Caco-2 (cell line): Measurements from ENCODE around the gene YIPF7. TPM values are rescaled to one million over a fixed set of nuclear protein-coding genes. Genes with fewer than 3 reads are reported as not detected.

Experiments used
- BruUV-seq: library from RNA; stranded (reverse); fragments of 400-500 nt; replicated peaks from 2 replicates; lab custom pipeline; 2021; lab: Mats Ljungman, UMichigan
- CTCF ChIA-PET: fragments of 300-600 bp; sonication (Branson Sonifier 250); formaldehyde crosslinking; loops from one replicate; lab custom pipeline; 2022; ENCODE audit warnings: antibody characterized with exemption; lab: Charles Lee
- POLR2A ChIA-PET: fragments of 300-600 bp; sonication (Branson Sonifier 250); formaldehyde crosslinking; loops from one replicate; lab custom pipeline; 2022; ENCODE audit warnings: antibody characterized with exemption; lab: Charles Lee
- DNase-seq, 2 experiments: peaks; one replicate each; pipeline versions ENCODE4 v3.0.0 to v3.0.0-alpha.2; 2020 to 2022
- H3K27me3 ChIP-seq: replicated peaks from 2 replicates; pipeline ENCODE4 v1.6.0; 2011; ENCODE audit warnings: low read length; ENCODE audit not compliant: control insufficient read depth, insufficient read depth
- H3K36me3 ChIP-seq: 2 replicates; pipeline ENCODE4 v1.5.1; 2011; ENCODE audit warnings: low read length; ENCODE audit not compliant: control insufficient read depth, insufficient read depth
- H3K4me1 ChIP-seq: fragments of 250-450 bp; sonication (Bioruptor Pico); 2 replicates; pipeline ENCODE4 v1.5.1; 2020; ENCODE audit warnings: mild to moderate bottlenecking
- H3K4me3 ChIP-seq: 2 replicates; pipeline ENCODE4 v1.5.1; 2011; ENCODE audit warnings: low read depth, mild to moderate bottlenecking, control low read depth, low read length
- H3K9me3 ChIP-seq: fragments of 250-450 bp; sonication (Bioruptor Pico); 2 replicates; pipeline ENCODE4 v1.5.1; 2020; ENCODE audit warnings: mild to moderate bottlenecking, moderate library complexity
- H3K27ac Mint-ChIP-seq: one replicate; pipeline ENCODE4 v1.8.0; 2022; ENCODE audit warnings: mixed read lengths; ENCODE audit not compliant: unreplicated experiment
- H3K27me3 Mint-ChIP-seq: one replicate; pipeline ENCODE4 v1.8.0; 2022; ENCODE audit warnings: mixed read lengths; ENCODE audit not compliant: insufficient read depth, unreplicated experiment
- H3K36me3 Mint-ChIP-seq: one replicate; pipeline ENCODE4 v1.8.0; 2022; ENCODE audit warnings: mild to moderate bottlenecking, mixed read lengths; ENCODE audit not compliant: insufficient read depth, unreplicated experiment
- H3K4me1 Mint-ChIP-seq: one replicate; pipeline ENCODE4 v1.8.0; 2022; ENCODE audit warnings: low read depth, mixed read lengths; ENCODE audit not compliant: unreplicated experiment
- H3K4me3 Mint-ChIP-seq: one replicate; pipeline ENCODE4 v1.8.0; 2022; ENCODE audit warnings: mild to moderate bottlenecking, moderate library complexity, mixed read lengths; ENCODE audit not compliant: unreplicated experiment
- H3K9me3 Mint-ChIP-seq: one replicate; pipeline ENCODE4 v1.8.0; 2022; ENCODE audit warnings: mixed read lengths; ENCODE audit not compliant: unreplicated experiment
- intact Hi-C: fragments of 100-400 bp; cut with micrococcal nuclease; formaldehyde crosslinking; loops from one replicate; pipeline ENCODE4 v1.10.0; 2022; ENCODE audit not compliant: unreplicated experiment
- total RNA-seq: library from RNA; stranded (reverse); gene quantifications from 2 replicates; pipeline ENCODE4 v1.2.3, GENCODE V29; 2022
- TF ChIP-seq, protein P1 (sequence below), 2 experiments: fragments of 200-600 bp in 1 of 2; IDR thresholded peaks; 1 replicate in 1 of 2; 2 replicates in 1 of 2; pipeline versions ENCODE4 v1.5.1 to v1.8.0; 2011 to 2022; ENCODE audit warnings: antibody characterized with exemption in 1 of 2, control low read depth in 1 of 2, inconsistent platforms in 1 of 2, low read depth in 1 of 2, low read length in 1 of 2, mild to moderate bottlenecking in 1 of 2, moderate library complexity in 1 of 2; ENCODE audit not compliant: insufficient read depth in 1 of 2, severe bottlenecking in 1 of 2, unreplicated experiment in 1 of 2

YIPF7 gene
- total RNA-seq, 1 experiment from 2014 or later, result not detected

GRCh38 chr4:44684648-44685047 is 33.2 kb upstream of the YIPF7 start:
- no peaks in the 10 kb centered on the region for H3K27me3 ChIP-seq
- Mint-ChIP-seq H3K9me3 (no peaks in the 10 kb centered on the region), H3K27ac (no peak overlapping the region), H3K27me3 (no peaks in the 10 kb centered on the region), H3K36me3 (peaks cover 33% of the 10 kb centered on the region), H3K4me1 (no peaks in the 10 kb centered on the region), H3K4me3 (no peak overlapping the region)
- CTCF ChIA-PET, result no interaction called here
- no peaks in the 10 kb centered on the region for H3K9me3 ChIP-seq
- no peaks in the 10 kb centered on the region for H3K4me1 ChIP-seq
- H3K36me3 ChIP-seq, result no peaks in the 10 kb centered on the region
- intact Hi-C loops, result no loop called here
- H3K4me3 ChIP-seq, result no peak overlapping the region
- POLR2A ChIA-PET, result no interaction called here
- TF ChIP-seq, protein P1, sequence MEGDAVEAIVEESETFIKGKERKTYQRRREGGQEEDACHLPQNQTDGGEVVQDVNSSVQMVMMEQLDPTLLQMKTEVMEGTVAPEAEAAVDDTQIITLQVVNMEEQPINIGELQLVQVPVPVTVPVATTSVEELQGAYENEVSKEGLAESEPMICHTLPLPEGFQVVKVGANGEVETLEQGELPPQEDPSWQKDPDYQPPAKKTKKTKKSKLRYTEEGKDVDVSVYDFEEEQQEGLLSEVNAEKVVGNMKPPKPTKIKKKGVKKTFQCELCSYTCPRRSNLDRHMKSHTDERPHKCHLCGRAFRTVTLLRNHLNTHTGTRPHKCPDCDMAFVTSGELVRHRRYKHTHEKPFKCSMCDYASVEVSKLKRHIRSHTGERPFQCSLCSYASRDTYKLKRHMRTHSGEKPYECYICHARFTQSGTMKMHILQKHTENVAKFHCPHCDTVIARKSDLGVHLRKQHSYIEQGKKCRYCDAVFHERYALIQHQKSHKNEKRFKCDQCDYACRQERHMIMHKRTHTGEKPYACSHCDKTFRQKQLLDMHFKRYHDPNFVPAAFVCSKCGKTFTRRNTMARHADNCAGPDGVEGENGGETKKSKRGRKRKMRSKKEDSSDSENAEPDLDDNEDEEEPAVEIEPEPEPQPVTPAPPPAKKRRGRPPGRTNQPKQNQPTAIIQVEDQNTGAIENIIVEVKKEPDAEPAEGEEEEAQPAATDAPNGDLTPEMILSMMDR (IDR thresholded peaks at IDR 0.05; ENCODE audit: insufficient read depth in 1 of 2, low read depth in 1 of 2, low read length in 1 of 2, severe bottlenecking in 1 of 2, unreplicated experiment in 1 of 2), result no peak
- no TSS peak for BruUV-seq
- DNase-seq, result no peak

- Histone ChIP-seq H3K9me3 (no peaks in the 10 kb centered on the region), H3K4me1 (no peaks in the 10 kb centered on the region), H3K4me3 (peak overlapping the region; percentile 69), H3K27me3 (no peaks in the 10 kb centered on the region), H3K36me3 (no peaks in the 10 kb centered on the region)
- ChIA-PET POLR2A (no interaction called here), CTCF (no interaction called here)
- TF ChIP-seq, protein P1 (IDR thresholded peaks at IDR 0.05; ENCODE audit: insufficient read depth in 1 of 2, low read depth in 1 of 2, low read length in 1 of 2, severe bottlenecking in 1 of 2, unreplicated experiment in 1 of 2), result no peak
- peak overlapping the region; percentile 97 for H3K27ac Mint-ChIP-seq
- H3K9me3 Mint-ChIP-seq, result no peaks in the 10 kb centered on the region
- DNase-seq, result no peak
- peak overlapping the region; percentile 95 for H3K4me3 Mint-ChIP-seq
- H3K27me3 Mint-ChIP-seq, result no peaks in the 10 kb centered on the region
- intact Hi-C loops, result loop anchor here (2.0 kb wide), 1 partner anchor 48 kb away; the partner anchor contains the start of gene GNPDA2
- peaks cover 23% of the 10 kb centered on the region for H3K36me3 Mint-ChIP-seq
- BruUV-seq, result no TSS peak
- H3K4me1 Mint-ChIP-seq, result no peaks in the 10 kb centered on the region
These were observed 27.6 kb upstream of the YIPF7 start for GRCh38 chr4:44679060-44679459.

GRCh38 chr4:44678094-44679041 is 26.9 kb upstream of the YIPF7 start, which contains the start of gene GUF1:
GUF1 (plus strand) TSS chr4:44678420; CDS start chr4:44678623, 203 bp downstream.
- Mint-ChIP-seq H3K36me3 (peaks cover 23% of the 10 kb centered on the region), H3K27me3 (no peaks in the 10 kb centered on the region), H3K4me1 (no peaks in the 10 kb centered on the region), H3K27ac (peak within 1 kb of the TSS; percentile 97), H3K4me3 (peak within 1 kb of the TSS; percentile 95), H3K9me3 (no peaks in the 10 kb centered on the region)
- Histone ChIP-seq H3K9me3 (no peaks in the 10 kb centered on the region), H3K27me3 (no peaks in the 10 kb centered on the region), H3K4me1 (no peaks in the 10 kb centered on the region), H3K36me3 (no peaks in the 10 kb centered on the region), H3K4me3 (peak within 1 kb of the TSS; percentile 69)
- DNase-seq, result peak; percentile 85 to 86
- TF ChIP-seq, protein P1 (IDR thresholded peaks at IDR 0.05; ENCODE audit: insufficient read depth in 1 of 2, low read depth in 1 of 2, low read length in 1 of 2, severe bottlenecking in 1 of 2, unreplicated experiment in 1 of 2), result no peak
- intact Hi-C loops, result loop anchor here (2.0 kb wide), 1 partner anchor 48 kb away; the partner anchor contains the start of gene GNPDA2
- CTCF ChIA-PET, result interaction anchor here (0.6 kb wide), 1 partner anchor 773 kb away, joined by 3 read pairs; no protein-coding TSS in a partner anchor
- no TSS peak for BruUV-seq
- POLR2A ChIA-PET, result interaction anchor here (1.0 kb wide), 1 partner anchor 433 kb away, joined by 3 read pairs; no protein-coding TSS in a partner anchor
